IMR-90 (cell line): ENCODE data around the gene CSTA.

Experiments used
- CTCF ChIP-seq: conservative IDR thresholded peaks from 2 replicates; pipeline ENCODE4 v1.5.1; 2012; ENCODE audit warnings: mild to moderate bottlenecking, low read depth, low read length, improper control_type of control experiment
- POLR2A ChIP-seq: IDR thresholded peaks from 2 replicates; pipeline ENCODE4 v1.6.1; 2012; ENCODE audit warnings: mild to moderate bottlenecking, low read depth, low read length
- RAD21 ChIP-seq: IDR thresholded peaks from 2 replicates; pipeline ENCODE4 v1.6.1; 2012; ENCODE audit warnings: low read length, improper control_type of control experiment
- USF2 ChIP-seq: fragments of 150-350 bp; IDR thresholded peaks from 2 replicates; pipeline ENCODE4 v1.6.1; 2017; ENCODE audit warnings: mild to moderate bottlenecking, antibody characterized with exemption, low read length, low read depth

GRCh38 chr3:122301063-122301462 lies 24.0 kb upstream of the CSTA start:
- TF ChIP-seq CTCF (no peak), POLR2A (no peak), USF2 (no peak), RAD21 (no peak)
